Measurements from ENCODE around the gene RNU6-1.

GRCh38 chr15:67839929-67840748 is at the start of gene RNU6-1:
- no peak for TF ChIP-seq EZH2phosphoT487 (IDR thresholded peaks at IDR 0.05; ENCODE audit: borderline replicate concordance, low read depth, low read length)
- TF ChIP-seq, protein P1, sequence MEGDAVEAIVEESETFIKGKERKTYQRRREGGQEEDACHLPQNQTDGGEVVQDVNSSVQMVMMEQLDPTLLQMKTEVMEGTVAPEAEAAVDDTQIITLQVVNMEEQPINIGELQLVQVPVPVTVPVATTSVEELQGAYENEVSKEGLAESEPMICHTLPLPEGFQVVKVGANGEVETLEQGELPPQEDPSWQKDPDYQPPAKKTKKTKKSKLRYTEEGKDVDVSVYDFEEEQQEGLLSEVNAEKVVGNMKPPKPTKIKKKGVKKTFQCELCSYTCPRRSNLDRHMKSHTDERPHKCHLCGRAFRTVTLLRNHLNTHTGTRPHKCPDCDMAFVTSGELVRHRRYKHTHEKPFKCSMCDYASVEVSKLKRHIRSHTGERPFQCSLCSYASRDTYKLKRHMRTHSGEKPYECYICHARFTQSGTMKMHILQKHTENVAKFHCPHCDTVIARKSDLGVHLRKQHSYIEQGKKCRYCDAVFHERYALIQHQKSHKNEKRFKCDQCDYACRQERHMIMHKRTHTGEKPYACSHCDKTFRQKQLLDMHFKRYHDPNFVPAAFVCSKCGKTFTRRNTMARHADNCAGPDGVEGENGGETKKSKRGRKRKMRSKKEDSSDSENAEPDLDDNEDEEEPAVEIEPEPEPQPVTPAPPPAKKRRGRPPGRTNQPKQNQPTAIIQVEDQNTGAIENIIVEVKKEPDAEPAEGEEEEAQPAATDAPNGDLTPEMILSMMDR (conservative IDR thresholded peaks at IDR 0.05; ENCODE audit: low read length) = no peak
